HG03280 (cell line): Measurements from ENCODE around the gene OST4.

Experiments used
- ATAC-seq: cut with Tn5 transposase; IDR thresholded peaks from one replicate; pipeline ENCODE4 v1.9.1; 2021; ENCODE audit warnings: mild to moderate bottlenecking, moderate library complexity; ENCODE audit not compliant: unreplicated experiment

Gene OST4

GRCh38 chr2:27027211-27027651 is 44.2 kb downstream of the OST4 start:
- ATAC-seq: no peak

- no peak for ATAC-seq
Measured at GRCh38 chr2:27025861-27026851, 45.3 kb downstream of the OST4 start.

- ATAC-seq: no peak
Measured at GRCh38 chr2:27025281-27025800, 46.1 kb downstream of the OST4 start.

GRCh38 chr2:27024812-27025211 is 46.6 kb downstream of the OST4 start:
- ATAC-seq: no peak

GRCh38 chr2:27024188-27024587 is 47.3 kb downstream of the OST4 start:
- ATAC-seq: no peak

- ATAC-seq: no peak
Measured at GRCh38 chr2:27023740-27024139, 47.7 kb downstream of the OST4 start.

- no peak for ATAC-seq
Measured at GRCh38 chr2:27021253-27022049, 50.0 kb downstream of the OST4 start.
